Psoas muscle (tissue), 8 donors: Measurements from ENCODE around the gene FXYD3. TPM values are rescaled to one million over a fixed set of nuclear protein-coding genes. Genes with fewer than 3 reads are reported as not detected.
A peak's percentile ranks its signal among the peaks of the same experiment; 100 is the strongest.

Experiments
- ATAC-seq, 4 donors: fragments of 200-7000 bp; cut with Tn5 transposase; one replicate each; pipeline ENCODE4 v1.9.1; 2020; ENCODE audit warnings: moderate library complexity in 3 of 4, mild to moderate bottlenecking in 2 of 4
- DNase-seq, 2 donors: peaks; one replicate each; pipeline ENCODE4 v3.0.0-alpha.2; 2020
- H3K27ac ChIP-seq: fragments of 200-600 bp; one replicate; pipeline ENCODE4 v1.8.0; 2022
- H3K27me3 ChIP-seq, 3 donors: fragments of 200-600 bp in 1 of 3; one replicate each; pipeline versions ENCODE4 v1.6.1 to v1.8.0; 2013 to 2022; ENCODE audit warnings: low read length in 2 of 3, mild to moderate bottlenecking in 2 of 3, moderate library complexity in 1 of 3; ENCODE audit not compliant: insufficient read depth in 3 of 3
- H3K36me3 ChIP-seq, 2 donors: fragments of 200-600 bp in 1 of 2; one replicate each; pipeline versions ENCODE4 v1.6.1 to v1.8.0; 2013 to 2022; ENCODE audit warnings: low read depth in 1 of 2, mild to moderate bottlenecking in 1 of 2, moderate library complexity in 1 of 2; ENCODE audit not compliant: insufficient read depth in 1 of 2
- H3K4me1 ChIP-seq: fragments of 200-600 bp; one replicate; pipeline ENCODE4 v1.8.0; 2022
- H3K4me3 ChIP-seq: fragments of 200-600 bp; one replicate; pipeline ENCODE4 v1.8.0; 2022; ENCODE audit warnings: mild to moderate bottlenecking
- H3K9me3 ChIP-seq: fragments of 200-600 bp; one replicate; pipeline ENCODE4 v1.8.0; 2022
- CTCF ChIP-seq: fragments of 200-600 bp; IDR thresholded peaks from one replicate; pipeline ENCODE4 v1.8.0; 2022; ENCODE audit warnings: antibody characterized with exemption
- whole genome bisulfite sequencing, 3 donors: extraction: QIAGEN DNeasy Blood & Tissue Kit; methylation state at CpG; one replicate each; pipeline versions ENCODE4 v1.1.6 to v1.1.7; 2013; 5-methylcytosine and 5-hydroxymethylcytosine counted together
- intact Hi-C, 2 donors: fragments of 100-400 bp; cut with DNase I; formaldehyde crosslinking; loops; one replicate each; pipeline versions ENCODE4 v1.11.0 to v1.14.2; 2022
- polyA plus RNA-seq, 3 donors: library from polyadenylated mRNA; stranded (reverse); fragments of 200-250 nt; gene quantifications; one replicate each; pipeline ENCODE4 v1.2.3, GENCODE V29; 2013
- total RNA-seq, 4 donors: library from RNA; stranded (reverse); fragmentation: NEBNext Ultra II Directional in 2 of 4; extraction: Animal tissue kit (Norgen Biotek cat#: 25700) in 2 of 4; gene quantifications; one replicate each; pipeline versions ENCODE4 v1.2.1 to v1.2.4, GENCODE V29; 2021 to 2023
- donor health status: healthy with polysubstance abuse.
- donor health status: DM: no; HTN: no; CAD: no; lungs with moderate emphysema.
- donor health status: Bipolar disorder and iron deficiency.
- donor health status: healthy.
- donor health status: DM: yes; HTN: yes; CAD: no.
- donor health status: DM: no; HTN: no; CAD: no.
- donor health status: DM: no; HTN: no; CAD: no.
- donor health status: DM: yes; HTN: yes; CAD: no.

Gene FXYD3
- total and polyA plus RNA-seq, 7 donors, result 0.10 to 0.38 (median 0.13) TPM; not detected in 4

GRCh38 chr19:35077411-35078223 lies 38.0 kb upstream of the FXYD3 start:
- WGBS, 3 donors, result 87 to 91% (median 91%) methylated on average over 17 of the region's 17 CpGs
- TF ChIP-seq CTCF, result no peak

GRCh38 chr19:35079826-35080225 lies 35.8 kb upstream of the FXYD3 start:
- intact Hi-C loops, result no loop called here
- H3K4me3 ChIP-seq, result no peak overlapping the region
- DNase-seq (no peak), ATAC-seq (no peak)
- H3K36me3 ChIP-seq, result no peaks in the 10 kb centered on the region
- H3K9me3 ChIP-seq, result no peaks in the 10 kb centered on the region
- 83 to 92% (median 91%) methylated on average over 14 of the region's 14 CpGs for WGBS, 3 donors
- TF ChIP-seq CTCF, result no peak
- H3K27ac ChIP-seq, result no peak overlapping the region
- H3K27me3 ChIP-seq, result peaks cover 0 to 2% (median 0%) of the 10 kb centered on the region in 3 donors
- H3K4me1 ChIP-seq, result no peaks in the 10 kb centered on the region

More at GRCh38 chr19:35077411-35078223, 38.0 kb upstream of the FXYD3 start:
- intact Hi-C loops, result no loop called here
- ATAC-seq, result no peak
- Histone ChIP-seq H3K9me3 (no peaks in the 10 kb centered on the region), H3K27me3 (no peaks in the 10 kb centered on the region), H3K36me3 (no peaks in the 10 kb centered on the region), H3K4me3 (no peak overlapping the region), H3K27ac (no peak overlapping the region), H3K4me1 (no peaks in the 10 kb centered on the region)
- DNase-seq, result no peak

- no peaks in the 10 kb centered on the region for H3K9me3 ChIP-seq
- H3K36me3 ChIP-seq, result no peaks in the 10 kb centered on the region
- H3K27me3 ChIP-seq, result peaks cover 0 to 2% (median 0%) of the 10 kb centered on the region in 3 donors
- WGBS, 3 donors, result 69 to 81% (median 72%) methylated on average over 16 of the region's 16 CpGs
- no peak for TF ChIP-seq CTCF
- ATAC-seq, result peak in 2 of 4 donors; percentile 61 to 73
- no peak overlapping the region for H3K4me3 ChIP-seq
- no peak for DNase-seq
- no peak overlapping the region for H3K27ac ChIP-seq
- intact Hi-C loops, result no loop called here
- no peaks in the 10 kb centered on the region for H3K4me1 ChIP-seq
Observed at GRCh38 chr19:35080613-35081170, 34.9 kb upstream of the FXYD3 start.

- Histone ChIP-seq H3K27ac (no peak overlapping the region), H3K9me3 (no peaks in the 10 kb centered on the region), H3K36me3 (no peaks in the 10 kb centered on the region), H3K27me3 (peaks cover 0 to 2% (median 0%) of the 10 kb centered on the region in 3 donors), H3K4me1 (no peaks in the 10 kb centered on the region), H3K4me3 (no peak overlapping the region)
- no peak for TF ChIP-seq CTCF
- no peak for DNase-seq
- 42 to 61% (median 42%) methylated on average over 6 of the region's 6 CpGs for WGBS, 3 donors
- intact Hi-C loops, result no loop called here
- peak in 1 of 4 donors; percentile 22 for ATAC-seq
Observed at GRCh38 chr19:35081201-35081600, 34.4 kb upstream of the FXYD3 start.
